Smooth muscle cell (in vitro differentiated cells): Measurements from ENCODE around the gene CEP164. TPM values are rescaled to one million over a fixed set of nuclear protein-coding genes. Genes with fewer than 3 reads are reported as not detected.

Experiments
- DNase-seq: peaks from one replicate; lab custom pipeline; 2025; ENCODE audit not compliant: unreplicated experiment; lab: John Stamatoyannopoulos, UW
- H2AFZ ChIP-seq: fragments of 200-600 bp; sonication (generic); 2 replicates; pipeline ENCODE4 v1.6.0; 2016; ENCODE audit warnings: antibody characterized with exemption, low read depth, mild to moderate bottlenecking
- H3F3A ChIP-seq: fragments of 200-600 bp; sonication (generic); 2 replicates; pipeline ENCODE4 v1.6.0; 2017; ENCODE audit warnings: antibody characterized with exemption, low read depth
- H3K27ac ChIP-seq: fragments of 200-600 bp; sonication (generic); 2 replicates; pipeline ENCODE4 v1.5.1; 2016; ENCODE audit warnings: low read depth, mild to moderate bottlenecking
- H3K27me3 ChIP-seq: fragments of 200-600 bp; sonication (generic); 2 replicates; pipeline ENCODE4 v1.6.1; 2016; ENCODE audit warnings: low read depth, mild to moderate bottlenecking
- H3K36me3 ChIP-seq: fragments of 200-600 bp; sonication (generic); 2 replicates; pipeline ENCODE4 v1.5.1; 2016; ENCODE audit warnings: low read depth
- H3K4me1 ChIP-seq: fragments of 200-600 bp; sonication (generic); 2 replicates; pipeline ENCODE4 v1.5.1; 2016; ENCODE audit warnings: low read depth
- H3K4me2 ChIP-seq: fragments of 200-600 bp; sonication (generic); 2 replicates; pipeline ENCODE4 v1.6.0; 2016; ENCODE audit warnings: mild to moderate bottlenecking
- H3K4me3 ChIP-seq: fragments of 200-600 bp; sonication (generic); 2 replicates; pipeline ENCODE4 v1.5.1; 2016; ENCODE audit warnings: mild to moderate bottlenecking
- H3K79me2 ChIP-seq: fragments of 200-600 bp; sonication (generic); 2 replicates; pipeline ENCODE4 v1.6.0; 2016; ENCODE audit warnings: low read depth, mild to moderate bottlenecking
- H3K9ac ChIP-seq: fragments of 200-600 bp; sonication (generic); 2 replicates; pipeline ENCODE4 v1.6.0; 2016; ENCODE audit warnings: low read depth
- H3K9me3 ChIP-seq: fragments of 200-600 bp; sonication (generic); replicated peaks from 2 replicates; pipeline ENCODE4 v1.5.1; 2016; ENCODE audit warnings: low read depth
- H4K20me1 ChIP-seq: fragments of 200-600 bp; sonication (generic); 2 replicates; pipeline ENCODE4 v1.6.0; 2016; ENCODE audit warnings: low read depth
- WGBS: methylation state at CpG from one replicate; pipeline ENCODE4 v1.1.7; 2016; ENCODE audit warnings: low lambda C conversion rate; 5-methylcytosine and 5-hydroxymethylcytosine counted together
- polyA plus RNA-seq: library from polyadenylated mRNA; unstranded; fragments of >200 nt; fragmentation: Nextera tagmentation; extraction: Ambion mirVana; gene quantifications from 2 replicates; pipeline ENCODE4 v1.2.1, GENCODE V29; 2016
- total RNA-seq: library from RNA; depleted of rRNA; stranded (reverse); fragments of >200 nt; gene quantifications from 2 replicates; pipeline ENCODE4 v1.2.3, GENCODE V29; 2014
- TF ChIP-seq, protein P1 (sequence below): fragments of 200-600 bp; sonication (generic); IDR thresholded peaks from 2 replicates; pipeline ENCODE4 v1.5.1; 2017; ENCODE audit warnings: borderline replicate concordance, mild to moderate bottlenecking, antibody characterized with exemption; ENCODE audit not compliant: insufficient read depth, poor library complexity, severe bottlenecking

The CEP164 gene
- total and polyA plus RNA-seq, 2 experiments from 2014 or later: 11.2 to 30.7 TPM

DNA sequence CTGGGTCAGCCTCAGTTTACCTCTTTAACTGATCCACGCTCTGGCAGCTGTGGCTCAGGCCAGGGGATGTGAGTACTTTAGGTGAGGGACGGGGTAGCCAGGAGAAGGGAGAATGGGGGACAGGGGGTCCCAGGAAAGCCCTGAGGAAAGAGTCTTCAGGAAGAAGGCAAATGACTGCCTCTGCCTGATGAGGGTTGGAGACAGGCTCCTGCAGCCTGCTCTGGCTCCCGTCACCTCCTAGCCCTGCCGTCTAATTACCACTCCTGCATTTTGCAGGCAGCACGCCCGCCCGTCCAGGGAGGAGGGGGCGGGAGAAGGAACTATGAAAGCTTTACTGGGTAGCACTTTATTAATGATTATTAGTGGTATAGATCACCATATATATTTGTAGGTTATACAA is 116.6 kb downstream of the CEP164 start:
- H3K9ac ChIP-seq: no peak overlapping the region
- no peaks in the 10 kb centered on the region for H3K4me1 ChIP-seq
- H3K79me2 ChIP-seq: no peaks in the 10 kb centered on the region
- no peak overlapping the region for H3K27ac ChIP-seq
- WGBS: 56% methylated on average over 8 of the region's 8 CpGs
- peaks cover 31% of the 10 kb centered on the region for H3K27me3 ChIP-seq
- H3K9me3 ChIP-seq: no peaks in the 10 kb centered on the region
- H2AFZ ChIP-seq: no peak overlapping the region
- TF ChIP-seq, protein P1, sequence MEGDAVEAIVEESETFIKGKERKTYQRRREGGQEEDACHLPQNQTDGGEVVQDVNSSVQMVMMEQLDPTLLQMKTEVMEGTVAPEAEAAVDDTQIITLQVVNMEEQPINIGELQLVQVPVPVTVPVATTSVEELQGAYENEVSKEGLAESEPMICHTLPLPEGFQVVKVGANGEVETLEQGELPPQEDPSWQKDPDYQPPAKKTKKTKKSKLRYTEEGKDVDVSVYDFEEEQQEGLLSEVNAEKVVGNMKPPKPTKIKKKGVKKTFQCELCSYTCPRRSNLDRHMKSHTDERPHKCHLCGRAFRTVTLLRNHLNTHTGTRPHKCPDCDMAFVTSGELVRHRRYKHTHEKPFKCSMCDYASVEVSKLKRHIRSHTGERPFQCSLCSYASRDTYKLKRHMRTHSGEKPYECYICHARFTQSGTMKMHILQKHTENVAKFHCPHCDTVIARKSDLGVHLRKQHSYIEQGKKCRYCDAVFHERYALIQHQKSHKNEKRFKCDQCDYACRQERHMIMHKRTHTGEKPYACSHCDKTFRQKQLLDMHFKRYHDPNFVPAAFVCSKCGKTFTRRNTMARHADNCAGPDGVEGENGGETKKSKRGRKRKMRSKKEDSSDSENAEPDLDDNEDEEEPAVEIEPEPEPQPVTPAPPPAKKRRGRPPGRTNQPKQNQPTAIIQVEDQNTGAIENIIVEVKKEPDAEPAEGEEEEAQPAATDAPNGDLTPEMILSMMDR: no peak
- H3K4me2 ChIP-seq: no peak overlapping the region
- no peak overlapping the region for H3K4me3 ChIP-seq
- no peaks in the 10 kb centered on the region for H4K20me1 ChIP-seq
- DNase-seq: no peak
- H3K36me3 ChIP-seq: no peaks in the 10 kb centered on the region
- H3F3A ChIP-seq: no peaks in the 10 kb centered on the region

DNA sequence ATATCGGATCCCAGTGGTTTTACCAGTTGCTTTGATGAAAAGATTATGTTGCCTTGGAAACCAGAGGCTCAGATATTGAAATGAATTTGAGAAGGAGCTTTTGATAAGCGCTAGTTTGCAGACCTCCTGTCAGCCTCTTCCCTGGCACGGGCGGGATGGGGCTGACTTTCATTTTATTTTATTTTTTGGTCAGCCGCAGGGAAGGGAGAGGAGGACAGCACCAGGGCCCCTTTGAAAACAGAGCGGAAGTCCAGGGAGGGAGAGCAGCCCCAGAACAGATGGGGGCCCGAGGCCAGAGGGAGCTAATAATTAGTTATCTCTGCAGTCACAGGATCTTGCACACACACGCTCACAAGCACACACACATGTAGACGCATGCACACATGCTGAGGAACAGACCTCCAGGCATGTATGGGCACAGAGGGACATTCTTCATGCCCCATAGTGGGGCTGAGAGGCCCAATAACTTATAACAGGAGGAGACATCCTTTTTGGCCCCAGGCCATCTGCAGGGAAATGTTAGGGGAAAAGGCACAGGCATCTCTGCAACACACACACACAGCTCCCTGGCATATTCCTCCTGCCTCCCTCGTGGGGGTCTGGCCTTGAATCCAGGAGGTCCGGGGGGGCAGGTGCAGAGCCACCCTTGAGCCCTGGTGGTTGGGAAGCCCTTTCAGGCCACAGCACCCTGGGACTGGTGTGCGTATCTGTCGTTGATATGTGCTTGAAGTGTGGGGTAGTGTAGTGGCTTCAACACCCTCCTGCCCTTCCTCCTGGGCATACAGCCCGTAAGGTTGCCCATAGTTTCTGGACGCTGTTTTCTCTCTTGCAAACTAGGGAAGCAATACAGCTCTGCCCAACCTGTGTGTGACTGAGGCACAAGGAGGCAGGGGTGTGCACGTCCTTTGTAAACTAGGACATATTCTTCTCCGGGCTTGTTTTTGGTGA is 117.3 kb downstream of the CEP164 start:
- Histone ChIP-seq H4K20me1 (no peaks in the 10 kb centered on the region), H3K27ac (no peak overlapping the region), H3F3A (no peaks in the 10 kb centered on the region), H2AFZ (no peak overlapping the region), H3K9ac (no peak overlapping the region), H3K36me3 (no peaks in the 10 kb centered on the region), H3K9me3 (no peaks in the 10 kb centered on the region), H3K4me3 (no peak overlapping the region), H3K4me2 (no peak overlapping the region), H3K79me2 (no peaks in the 10 kb centered on the region), H3K4me1 (no peaks in the 10 kb centered on the region), H3K27me3 (peaks cover 31% of the 10 kb centered on the region)
- TF ChIP-seq, protein P1: no peak
- WGBS: 83% methylated on average over 17 of the region's 17 CpGs
- no peak for DNase-seq

GRCh38 chr11:117449111-117449693 is 121.5 kb downstream of the CEP164 start:
- WGBS: 93% methylated on average over 9 of the region's 9 CpGs
- DNase-seq: no peak
- Histone ChIP-seq H3K9me3 (no peaks in the 10 kb centered on the region), H3K79me2 (no peaks in the 10 kb centered on the region), H3K4me1 (no peaks in the 10 kb centered on the region), H3K27me3 (peaks cover 22% of the 10 kb centered on the region), H3K36me3 (no peaks in the 10 kb centered on the region), H2AFZ (no peak overlapping the region), H3K27ac (no peak overlapping the region), H3K4me2 (no peak overlapping the region), H3F3A (no peaks in the 10 kb centered on the region), H3K4me3 (no peak overlapping the region), H4K20me1 (no peaks in the 10 kb centered on the region), H3K9ac (no peak overlapping the region)
- TF ChIP-seq, protein P1: no peak
